Measurements from ENCODE around the gene FSD1.
"Not testable (repeated sequence)": the region's sequence is repeated elsewhere in the genome, so short reads cannot be mapped to it uniquely, and the experiment has no call there.

FSD1 gene

DNA sequence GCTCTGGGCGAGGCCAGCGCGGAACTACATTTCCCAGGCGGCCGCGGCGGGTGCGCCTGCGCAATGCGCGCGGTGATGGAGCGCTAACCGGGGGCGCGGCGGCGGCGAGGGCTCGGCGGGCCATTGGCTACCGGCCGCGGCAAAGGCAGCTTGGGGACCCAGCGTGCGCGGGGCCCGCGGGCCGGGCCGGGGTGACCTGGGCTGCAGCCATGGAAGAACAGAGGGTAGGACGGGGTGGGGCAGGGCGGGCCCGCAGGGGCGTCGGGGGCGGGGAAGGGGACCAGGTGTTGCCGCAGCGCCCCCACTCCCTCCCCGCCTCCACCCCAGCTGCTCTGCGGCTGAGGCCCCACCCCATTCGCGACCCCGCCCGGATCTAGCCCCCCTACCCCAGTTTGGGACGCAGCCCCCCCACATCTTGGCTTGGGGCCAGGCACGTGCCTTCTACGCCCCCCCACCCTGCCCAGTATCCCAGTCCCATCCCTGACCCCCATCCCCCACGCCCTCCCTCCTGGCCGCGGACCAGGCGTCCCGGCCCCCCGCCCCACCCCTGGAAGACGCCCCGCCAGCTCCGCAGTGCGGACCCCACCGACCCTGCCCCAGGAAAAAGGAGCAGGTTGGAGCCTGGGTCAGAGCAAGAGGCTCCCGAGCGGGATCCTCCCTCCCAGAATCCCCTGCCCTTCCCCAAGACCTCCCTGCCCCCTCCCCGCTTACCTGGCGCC, at the start of gene FSD1:
Gene FSD1, plus strand, starts transcription at position 61 of the 719 bp plus-strand sequence. Its CDS starts 149 bp downstream, at position 210.
- peak; percentile 39 for DNase-seq

DNA sequence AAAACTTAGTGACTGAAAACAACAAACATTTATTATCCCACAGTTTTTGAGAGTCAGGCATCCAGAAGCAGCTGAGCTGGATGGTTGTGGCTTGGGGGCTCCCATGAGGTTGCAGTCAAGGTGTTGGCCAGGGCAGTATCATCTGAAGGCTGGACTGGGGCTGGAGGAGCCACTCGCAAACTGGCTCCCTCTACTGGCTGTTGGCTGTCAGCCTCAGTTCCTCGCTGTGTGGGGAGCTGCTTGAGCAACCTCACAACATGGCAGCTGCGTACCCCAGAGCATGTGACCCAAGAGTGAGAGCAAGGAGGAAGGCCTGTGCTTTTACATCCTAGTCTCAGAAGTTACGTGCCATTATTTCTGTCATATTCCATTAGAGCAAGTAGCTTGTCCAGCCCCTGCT, 47.8 kb upstream of the FSD1 start:
- DNase-seq = no peak

DNA sequence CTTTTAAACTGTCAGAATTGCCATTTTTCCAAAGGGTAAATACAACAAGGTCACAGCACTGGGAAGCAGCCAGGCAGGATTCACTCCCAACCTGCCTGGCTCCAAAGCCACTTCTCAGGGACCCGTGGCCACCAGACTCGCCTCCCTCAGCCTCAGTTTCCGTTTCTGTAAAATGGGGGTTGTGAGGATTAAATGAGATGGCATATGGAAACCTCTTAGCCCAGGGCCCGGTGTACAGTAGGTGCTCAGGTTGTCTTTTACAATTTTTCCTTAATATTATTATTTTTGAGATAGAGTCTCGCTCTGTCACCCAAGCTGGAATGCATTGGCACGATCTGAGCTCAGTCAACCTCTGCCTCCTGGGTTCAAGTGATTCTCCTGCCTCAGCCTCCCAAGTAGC, 47.4 kb upstream of the FSD1 start:
- DNase-seq = no peak

DNA sequence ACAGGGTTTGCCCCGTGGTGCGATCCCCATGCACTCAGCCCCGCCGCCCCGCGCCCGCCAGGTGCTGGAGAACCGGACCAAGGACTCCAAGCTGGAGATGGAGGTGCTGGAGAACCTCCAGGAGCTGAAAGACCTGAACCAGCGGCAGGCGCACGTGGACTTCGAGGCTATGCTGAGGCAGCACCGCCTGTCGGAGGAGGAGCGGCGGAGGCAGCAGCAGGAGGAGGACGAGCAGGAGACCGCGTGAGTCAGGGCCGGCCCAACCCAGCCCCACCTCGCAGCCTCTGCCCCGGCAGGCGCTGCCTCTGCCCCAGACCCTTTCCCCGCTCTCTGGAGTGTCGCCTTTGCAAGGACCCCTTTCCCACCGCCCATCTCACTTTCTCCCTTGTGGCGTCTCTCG, 46.2 kb upstream of the FSD1 start:
- no peak for DNase-seq

DNA sequence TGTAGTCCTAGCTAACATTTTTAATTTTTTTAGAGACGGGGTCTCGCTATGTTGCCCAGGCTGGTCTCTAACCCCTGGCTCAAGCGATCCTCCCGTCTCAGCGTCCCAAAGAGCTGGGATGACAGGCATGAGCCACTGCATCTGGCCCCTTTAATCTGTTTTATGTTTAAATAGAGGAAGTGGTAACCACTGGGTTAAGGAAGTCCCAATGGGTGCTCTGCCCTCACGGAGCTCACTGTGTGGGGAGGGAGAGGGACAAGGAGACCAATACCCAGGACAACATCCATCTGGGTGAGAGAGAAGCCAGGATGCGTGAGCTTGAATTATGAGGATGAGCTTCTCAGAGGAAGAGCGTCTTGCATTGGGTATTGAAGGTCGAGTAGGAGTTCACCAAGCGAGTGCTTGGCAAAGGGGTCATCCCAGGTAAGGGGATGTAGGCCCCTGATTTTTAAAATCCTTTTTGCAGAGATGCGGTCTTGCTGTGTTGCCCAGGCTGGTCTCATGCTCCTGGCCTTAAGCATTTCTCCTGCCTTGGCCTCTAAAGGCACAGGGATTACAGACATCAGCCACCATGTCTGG, 43.7 kb upstream of the FSD1 start:
- no peak for DNase-seq

- DNase-seq = no peak
Observed at GRCh38 chr19:4264812-4265211, 39.6 kb upstream of the FSD1 start.

GRCh38 chr19:4266253-4267000, 38.0 kb upstream of the FSD1 start:
- DNase-seq = no peak

- no peak for DNase-seq
Observed at GRCh38 chr19:4267101-4267900, 37.1 kb upstream of the FSD1 start.

DNA sequence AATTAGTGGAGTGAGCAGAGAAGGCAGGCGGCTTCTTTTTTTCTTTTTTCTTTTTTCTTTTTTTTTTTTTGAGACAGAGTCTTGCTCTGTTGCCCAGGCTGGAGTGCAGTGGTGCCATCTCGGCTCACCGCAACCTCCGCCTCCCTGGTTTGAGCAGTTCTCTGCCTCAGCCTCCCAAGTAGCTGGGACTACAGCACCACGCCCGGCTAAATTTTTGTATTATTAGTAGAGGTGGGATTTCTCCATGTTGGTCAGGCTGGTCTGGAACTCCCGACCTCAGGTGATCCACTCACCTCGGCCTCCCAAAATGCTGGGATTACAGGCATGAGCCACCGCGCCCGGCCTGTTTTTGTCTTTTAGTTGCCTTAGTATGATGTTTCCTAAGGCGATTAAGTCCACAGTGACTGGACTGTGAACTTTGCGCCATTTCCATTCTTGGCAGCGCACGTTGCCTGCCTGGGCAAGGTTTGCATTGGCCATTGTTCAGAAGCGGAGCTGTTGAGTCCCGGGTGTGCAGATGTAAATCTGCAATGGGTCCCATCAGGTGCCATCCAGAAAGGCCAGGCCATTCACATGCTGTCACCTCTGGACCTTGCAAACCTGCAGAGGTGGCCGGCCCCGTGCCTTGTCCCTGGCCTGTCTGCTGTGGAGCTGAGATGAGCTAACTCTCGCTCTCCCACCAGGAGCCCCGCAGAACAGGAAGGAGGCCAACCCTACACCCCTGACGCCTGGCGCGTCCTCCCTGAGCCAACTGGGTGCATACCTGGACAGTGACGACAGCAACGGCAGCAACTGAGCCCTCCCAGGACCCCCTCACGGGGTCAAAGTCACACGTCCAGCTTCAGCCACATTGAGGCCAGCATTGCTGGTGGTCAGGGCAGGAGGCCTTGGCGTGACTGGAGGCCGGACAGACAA, 36.2 kb upstream of the FSD1 start:
- DNase-seq = no peak

DNA sequence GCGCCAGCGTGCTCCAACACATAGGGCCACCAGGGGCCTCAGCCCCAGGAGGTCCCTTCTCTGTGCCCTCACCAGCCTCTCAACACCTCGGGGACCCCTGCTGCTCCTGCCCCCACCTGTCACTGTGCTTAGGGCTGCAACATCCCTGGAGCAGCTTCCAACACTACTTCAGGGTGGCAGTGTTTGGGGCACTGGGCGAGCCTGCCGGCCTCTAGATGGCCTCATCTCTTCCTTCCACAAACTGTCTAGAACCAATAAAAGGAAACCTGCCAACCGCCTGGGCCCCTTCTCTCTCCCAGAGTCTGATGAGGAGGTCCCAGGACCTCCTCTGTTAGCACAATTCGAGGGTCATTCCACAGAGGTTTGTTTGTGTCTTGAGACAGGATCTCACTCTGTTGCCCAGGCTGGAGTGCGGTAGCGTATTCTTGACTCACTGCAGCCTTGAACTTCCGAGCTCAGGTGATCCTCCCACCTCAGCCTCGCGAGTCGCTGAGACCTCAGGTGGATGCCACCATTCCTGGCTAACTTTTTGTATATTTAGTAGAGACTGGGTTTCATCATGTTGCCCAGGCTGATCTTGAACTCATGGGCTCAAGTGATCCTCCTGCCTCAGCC, 35.5 kb upstream of the FSD1 start:
- no peak for DNase-seq

DNA sequence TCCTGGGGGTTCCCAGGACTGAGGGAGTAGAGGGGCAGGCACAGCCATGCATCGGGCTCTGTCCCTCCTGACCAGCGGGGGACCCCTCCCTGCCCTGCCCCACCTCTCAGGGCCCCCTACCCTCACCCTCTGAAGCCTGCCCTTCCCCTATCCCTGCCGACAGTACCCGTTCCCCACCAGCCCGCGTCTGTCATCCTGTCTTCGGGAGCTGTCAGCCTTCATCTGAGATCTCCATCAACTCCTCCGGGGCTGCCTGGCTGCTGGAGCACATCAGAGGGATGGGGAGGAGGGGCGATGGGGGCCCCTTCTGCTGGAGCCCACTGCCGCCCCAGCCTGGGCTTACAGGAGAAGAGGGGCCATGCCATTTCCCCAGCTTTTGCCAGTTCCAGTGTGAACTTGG, 31.5 kb upstream of the FSD1 start:
- no peak for DNase-seq

- not testable (repeated sequence) for DNase-seq
Observed at GRCh38 chr19:4274321-4274686, 30.1 kb upstream of the FSD1 start.

GRCh38 chr19:4277191-4277696, 27.2 kb upstream of the FSD1 start:
- no peak for DNase-seq

- DNase-seq = no peak
Observed at GRCh38 chr19:4278010-4278409, 26.4 kb upstream of the FSD1 start.

- DNase-seq = no peak
Observed at GRCh38 chr19:4278419-4279266, 25.8 kb upstream of the FSD1 start, which contains the start of gene SHD. TSS of gene SHD (plus strand) at chr19:4279266. CDS start at chr19:4280064, 798 bp downstream.

- DNase-seq = no peak
Observed at GRCh38 chr19:4279267-4279529, 25.2 kb upstream of the FSD1 start.

DNA sequence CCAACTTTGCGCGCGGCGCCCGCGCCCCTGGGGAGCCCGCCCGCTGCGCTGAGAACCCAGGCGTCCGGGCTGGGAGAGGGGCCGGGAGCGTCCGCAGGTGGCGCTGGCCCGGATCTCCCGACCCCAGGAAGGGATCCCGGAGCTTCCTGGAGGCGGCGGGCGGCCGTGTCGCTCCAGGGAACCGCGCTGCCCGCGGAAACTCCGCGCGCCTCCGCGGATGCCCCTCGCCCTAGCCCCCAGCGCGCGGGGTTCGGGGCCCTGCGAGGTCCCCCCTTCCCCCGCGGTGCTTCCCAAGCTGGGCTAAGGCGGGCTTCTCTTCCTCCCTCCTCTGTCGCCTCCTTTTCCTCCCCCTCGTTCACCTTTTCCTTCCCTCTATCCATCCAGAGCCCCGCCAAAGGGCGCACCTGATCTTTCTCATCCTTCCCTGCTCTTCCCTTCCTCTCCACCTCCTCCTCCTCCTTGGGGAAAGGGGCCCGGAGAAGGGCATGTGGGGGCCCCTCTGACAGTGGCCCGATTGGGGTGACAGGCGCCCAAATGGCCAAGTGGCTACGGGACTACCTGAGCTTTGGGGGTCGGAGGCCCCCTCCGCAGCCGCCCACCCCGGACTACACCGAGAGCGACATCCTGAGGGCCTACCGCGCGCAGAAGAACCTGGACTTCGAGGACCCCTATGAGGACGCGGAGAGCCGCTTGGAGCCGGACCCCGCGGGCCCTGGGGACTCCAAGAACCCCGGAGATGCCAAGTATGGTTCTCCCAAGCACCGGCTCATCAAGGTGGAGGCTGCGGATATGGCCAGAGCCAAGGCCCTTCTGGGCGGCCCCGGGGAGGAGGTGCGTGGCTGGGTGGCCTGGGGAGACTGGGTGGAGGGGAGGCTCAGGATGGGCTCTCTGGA, 24.6 kb upstream of the FSD1 start:
- no peak for DNase-seq

DNA sequence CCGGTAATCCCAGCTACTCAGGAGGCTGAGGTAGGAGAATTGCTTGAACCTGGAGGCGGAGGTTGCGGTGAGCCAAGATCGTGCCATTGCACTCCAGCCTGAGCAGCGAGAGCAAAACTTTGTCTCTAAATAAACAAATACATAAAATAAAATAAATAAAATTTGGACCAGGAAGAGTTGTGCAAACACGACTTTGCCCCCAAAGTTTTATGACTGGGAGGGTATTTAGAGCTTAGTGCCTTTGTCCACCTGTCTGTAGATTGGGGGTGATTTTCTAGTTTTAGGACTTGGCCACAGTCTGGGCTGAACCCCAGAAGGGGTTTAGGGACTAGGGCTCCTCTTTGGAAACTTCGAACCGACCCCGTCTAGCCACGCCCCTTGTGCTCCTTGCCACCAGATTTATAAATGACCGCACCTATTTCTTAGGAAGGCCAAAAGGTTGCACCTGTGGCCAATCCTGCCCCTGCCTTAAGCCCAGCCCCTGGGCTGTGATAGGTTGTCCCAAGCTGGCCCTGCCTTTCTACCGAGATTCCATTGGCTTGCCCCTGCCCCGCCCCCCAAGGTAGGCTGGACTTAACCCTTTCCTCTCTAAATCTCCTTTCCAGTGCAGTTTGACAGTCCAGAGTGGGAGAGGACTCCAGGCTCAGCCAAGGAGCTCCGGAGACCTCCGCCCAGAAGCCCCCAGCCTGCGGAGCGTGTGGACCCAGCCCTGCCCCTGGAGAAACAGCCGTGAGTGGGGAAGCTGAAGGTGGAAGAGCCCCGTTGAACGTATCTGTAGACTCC, 20.0 kb upstream of the FSD1 start:
- DNase-seq = no peak

- no peak for DNase-seq
Observed at GRCh38 chr19:4284974-4285373, 19.4 kb upstream of the FSD1 start.
